H9 (cell line): ENCODE data around the gene GATA5. TPM values are rescaled to one million over a fixed set of nuclear protein-coding genes. Genes with fewer than 3 reads are reported as not detected.

Experiments used
- DNase-seq: peaks from one replicate; pipeline ENCODE4 v3.0.0-alpha.2; 2017
- H2AFZ ChIP-seq: one replicate; pipeline ENCODE4 v1.6.1; 2013; ENCODE audit warnings: mild to moderate bottlenecking, low read length, control low read depth, moderate library complexity
- H2AK5ac ChIP-seq: 2 replicates; pipeline ENCODE4 v1.6.1; 2013; ENCODE audit warnings: low read length, control low read depth, mixed read lengths; ENCODE audit not compliant: insufficient read length
- H2BK120ac ChIP-seq: one replicate; pipeline ENCODE4 v1.6.1; 2013; ENCODE audit warnings: low read depth, mild to moderate bottlenecking, low read length, control low read depth, inconsistent platforms; ENCODE audit not compliant: poor library complexity, severe bottlenecking
- H2BK12ac ChIP-seq: 2 replicates; pipeline ENCODE4 v1.6.1; 2013; ENCODE audit warnings: low read length, control low read depth, mixed read lengths, low read depth; ENCODE audit not compliant: insufficient read length
- H2BK15ac ChIP-seq: 2 replicates; pipeline ENCODE4 v1.6.1; 2013; ENCODE audit warnings: low read depth, low read length, control low read depth
- H2BK20ac ChIP-seq: one replicate; pipeline ENCODE4 v1.6.1; 2013; ENCODE audit warnings: low read depth, mild to moderate bottlenecking, low read length, control low read depth, inconsistent platforms; ENCODE audit not compliant: poor library complexity, severe bottlenecking
- H2BK5ac ChIP-seq: 2 replicates; pipeline ENCODE4 v1.6.1; 2013; ENCODE audit warnings: low read length, control low read depth, mixed read lengths; ENCODE audit not compliant: insufficient read length
- H3K14ac ChIP-seq: 2 replicates; pipeline ENCODE4 v1.6.1; 2013; ENCODE audit warnings: low read length, control low read depth; ENCODE audit not compliant: insufficient read depth
- H3K18ac ChIP-seq: 2 replicates; pipeline ENCODE4 v1.6.1; 2013; ENCODE audit warnings: low read depth, mild to moderate bottlenecking, mixed read lengths, low read length, control low read depth; ENCODE audit not compliant: insufficient read length
- H3K23ac ChIP-seq: 2 replicates; pipeline ENCODE4 v1.6.1; 2013; ENCODE audit warnings: low read length, control low read depth, mixed read lengths, low read depth; ENCODE audit not compliant: insufficient read length
- H3K23me2 ChIP-seq: 2 replicates; pipeline ENCODE4 v1.6.1; 2013; ENCODE audit warnings: low read depth, mild to moderate bottlenecking, mixed read lengths, low read length, control low read depth; ENCODE audit not compliant: insufficient read length, poor library complexity, severe bottlenecking
- H3K27ac ChIP-seq: 2 replicates; pipeline ENCODE4 v1.5.1; 2013; ENCODE audit warnings: low read length, control low read depth, mixed read lengths, low read depth; ENCODE audit not compliant: insufficient read length
- H3K27me3 ChIP-seq: 2 replicates; pipeline ENCODE4 v1.6.1; 2013; ENCODE audit warnings: low read length, control low read depth, inconsistent platforms; ENCODE audit not compliant: insufficient read depth
- H3K4ac ChIP-seq: 2 replicates; pipeline ENCODE4 v1.6.1; 2013; ENCODE audit warnings: low read depth, mild to moderate bottlenecking, control low read depth, inconsistent platforms, low read length, moderate library complexity
- H3K4me1 ChIP-seq: 2 replicates; pipeline ENCODE4 v1.6.1; 2013; ENCODE audit warnings: low read length, control low read depth, inconsistent platforms; ENCODE audit not compliant: insufficient read depth
- H3K4me2 ChIP-seq: 2 replicates; pipeline ENCODE4 v1.6.1; 2013; ENCODE audit warnings: low read length, control low read depth, mixed read lengths; ENCODE audit not compliant: insufficient read length, insufficient read depth
- H3K56ac ChIP-seq: 2 replicates; pipeline ENCODE4 v1.6.1; 2013; ENCODE audit warnings: low read depth, mild to moderate bottlenecking, mixed read lengths, low read length, control low read depth; ENCODE audit not compliant: insufficient read length
- H3K79me1 ChIP-seq: 2 replicates; pipeline ENCODE4 v1.6.1; 2013; ENCODE audit warnings: low read depth, mild to moderate bottlenecking, moderate library complexity, low read length, control low read depth, inconsistent platforms; ENCODE audit not compliant: insufficient read depth, poor library complexity, severe bottlenecking
- H3K79me2 ChIP-seq: 2 replicates; pipeline ENCODE4 v1.6.1; 2013; ENCODE audit warnings: low read length, control low read depth, inconsistent platforms; ENCODE audit not compliant: insufficient read depth
- H3K9ac ChIP-seq: 2 replicates; pipeline ENCODE4 v1.6.1; 2013; ENCODE audit warnings: low read length, control low read depth, mixed read lengths; ENCODE audit not compliant: insufficient read length; ENCODE audit errors: extremely low read depth
- H3K9me3 ChIP-seq: one replicate; pipeline ENCODE4 v1.6.1; 2013; ENCODE audit warnings: low read depth, low read length, inconsistent platforms; ENCODE audit not compliant: control insufficient read depth
- H3T11ph ChIP-seq: one replicate; pipeline ENCODE4 v1.6.1; 2013; ENCODE audit warnings: mild to moderate bottlenecking, low read length, control low read depth, inconsistent platforms
- H4K20me1 ChIP-seq: one replicate; pipeline ENCODE4 v1.6.1; 2013; ENCODE audit not compliant: control insufficient read depth, insufficient read length, insufficient read depth
- H4K5ac ChIP-seq: 2 replicates; pipeline ENCODE4 v1.6.1; 2013; ENCODE audit warnings: low read depth, mild to moderate bottlenecking, mixed read lengths, low read length, control low read depth; ENCODE audit not compliant: insufficient read length
- H4K8ac ChIP-seq: replicated peaks from 2 replicates; pipeline ENCODE4 v1.6.1; 2013; ENCODE audit warnings: low read length, control low read depth, mixed read lengths, low read depth; ENCODE audit not compliant: insufficient read length
- H4K91ac ChIP-seq: 2 replicates; pipeline ENCODE4 v1.6.1; 2013; ENCODE audit warnings: low read depth, mild to moderate bottlenecking, moderate library complexity, mixed read lengths, low read length, control low read depth; ENCODE audit not compliant: insufficient read length
- H3K27ac Mint-ChIP-seq, 3 experiments: 2 replicates in 2 of 3; 3 replicates in 1 of 3; pipeline ENCODE4 v1.8.0; 2020 to 2021; ENCODE audit warnings: mixed read lengths in 3 of 3, mild to moderate bottlenecking in 1 of 3, moderate library complexity in 1 of 3
- H3K27me3 Mint-ChIP-seq: 2 replicates; pipeline ENCODE4 v1.8.0; 2021; ENCODE audit warnings: low read depth, mild to moderate bottlenecking, moderate library complexity, mixed read lengths
- H3K36me3 Mint-ChIP-seq, 3 experiments: 2 replicates in 2 of 3; 3 replicates in 1 of 3; pipeline ENCODE4 v1.8.0; 2020 to 2021; ENCODE audit warnings: low read depth in 3 of 3, mixed read lengths in 3 of 3; ENCODE audit not compliant: insufficient read depth in 1 of 3
- H3K4me1 Mint-ChIP-seq, 2 experiments: 2 replicates each; pipeline ENCODE4 v1.8.0; 2020; ENCODE audit warnings: mixed read lengths in 2 of 2
- H3K4me3 Mint-ChIP-seq, 2 experiments: 2 replicates in 1 of 2; 3 replicates in 1 of 2; pipeline ENCODE4 v1.8.0; 2020 to 2021; ENCODE audit warnings: mild to moderate bottlenecking in 2 of 2, mixed read lengths in 2 of 2, moderate library complexity in 1 of 2
- H3K9me3 Mint-ChIP-seq, 2 experiments: 2 replicates in 1 of 2; 3 replicates in 1 of 2; pipeline ENCODE4 v1.8.0; 2020; ENCODE audit warnings: mild to moderate bottlenecking in 2 of 2, mixed read lengths in 2 of 2, moderate library complexity in 1 of 2
- CTCF ChIP-seq: fragments of 200-600 bp; sonication (generic); conservative IDR thresholded peaks from 3 replicates; pipeline ENCODE4 v1.8.0; 2021; ENCODE audit warnings: antibody characterized with exemption, mild to moderate bottlenecking
- WGBS: extraction: QIAGEN DNeasy Blood & Tissue Kit; methylation state at CpG from one replicate; pipeline ENCODE4 v1.1.7; 2013; ENCODE audit warnings: missing lambda C conversion rate, low lambda C conversion rate, mixed read lengths; ENCODE audit not compliant: insufficient read length; ENCODE audit errors: extremely low coverage; 5-methylcytosine and 5-hydroxymethylcytosine counted together
- total RNA-seq: library from RNA; stranded (reverse); gene quantifications from 2 replicates; pipeline ENCODE4 v1.2.1, GENCODE V29; 2021

The GATA5 gene
- total RNA-seq, 1 experiment from 2014 or later = 0.24 TPM

GRCh38 chr20:62494980-62495748, 19.4 kb upstream of the GATA5 start:
- Histone ChIP-seq H3K23me2 (no peaks in the 10 kb centered on the region), H3K79me2 (no peaks in the 10 kb centered on the region), H2BK5ac (no peak overlapping the region), H3K4ac (no peak overlapping the region), H3K9ac (no peak overlapping the region), H2BK120ac (no peak overlapping the region), H3T11ph (no peak overlapping the region), H4K91ac (no peak overlapping the region), H3K14ac (no peak overlapping the region), H3K18ac (no peak overlapping the region), H3K4me2 (no peak overlapping the region), H3K27ac (no peak overlapping the region), H4K5ac (no peak overlapping the region), H2BK20ac (no peak overlapping the region), H3K4me1 (no peaks in the 10 kb centered on the region), H2AK5ac (no peak overlapping the region), H3K27me3 (no peaks in the 10 kb centered on the region), H4K20me1 (no peaks in the 10 kb centered on the region), H3K79me1 (no peaks in the 10 kb centered on the region), H4K8ac (no peak overlapping the region), H3K9me3 (no peaks in the 10 kb centered on the region), H2AFZ (no peak overlapping the region), H3K23ac (no peak overlapping the region), H3K56ac (no peak overlapping the region), H2BK12ac (no peak overlapping the region), H2BK15ac (no peak overlapping the region)
- DNase-seq = no peak
- H3K9me3 Mint-ChIP-seq = no peaks in the 10 kb centered on the region; a peak in 2 of 5 replicates
- H3K4me3 Mint-ChIP-seq = no peak overlapping the region
- H3K36me3 Mint-ChIP-seq = no peaks in the 10 kb centered on the region
- peaks cover 6 to 13% of the 10 kb centered on the region in 2 experiments; a peak in 3 of 4 replicates for H3K4me1 Mint-ChIP-seq
- whole genome bisulfite sequencing = no CpG with 5 or more reads among the region's 26 CpGs
- peaks cover 27% of the 10 kb centered on the region for H3K27me3 Mint-ChIP-seq
- H3K27ac Mint-ChIP-seq = peak overlapping the region in 1 of 3 experiments; percentile 48; a peak in 1 of 7 replicates
- TF ChIP-seq CTCF = no peak
